Vagina (tissue), 2 donors: Measurements from ENCODE around the gene INTS1. TPM values are rescaled to one million over a fixed set of nuclear protein-coding genes. Genes with fewer than 3 reads are reported as not detected.

Experiments used
- DNase-seq, 2 donors: peaks; one replicate each; pipeline ENCODE4 v3.0.0-alpha.2; 2017; ENCODE audit errors: extremely low spot score in 2 of 2
- H3K27ac ChIP-seq: fragments of 200-600 bp; sonication (generic); one replicate; pipeline ENCODE4 v1.5.1; 2019
- H3K27me3 ChIP-seq: fragments of 200-600 bp; sonication (generic); one replicate; pipeline ENCODE4 v1.5.1; 2019
- H3K36me3 ChIP-seq, 2 donors: fragments of 200-600 bp; sonication (generic); one replicate each; pipeline ENCODE4 v1.5.1; 2017 to 2019
- H3K4me1 ChIP-seq: fragments of 200-600 bp; sonication (generic); one replicate; pipeline ENCODE4 v1.5.1; 2019
- H3K4me3 ChIP-seq, 2 donors: fragments of 200-600 bp; sonication (generic); 1 replicate in 1 of 2; 2 replicates in 1 of 2; pipeline ENCODE4 v1.5.1; 2016 to 2019
- H3K9me3 ChIP-seq: fragments of 200-600 bp; sonication (generic); one replicate; pipeline ENCODE4 v1.5.1; 2019
- CTCF ChIP-seq, 3 experiments: fragments of 450-650 bp in 2 of 3; fragments of 200-600 bp in 1 of 3; sonication (generic) in 1 of 3; IDR thresholded peaks; one replicate each; pipeline ENCODE4 v1.5.1; 2017 to 2019; ENCODE audit warnings: antibody characterized with exemption in 3 of 3, mild to moderate bottlenecking in 2 of 3, moderate library complexity in 2 of 3
- POLR2A ChIP-seq, 2 donors: fragments of 450-650 bp; IDR thresholded peaks; one replicate each; pipeline ENCODE4 v1.6.1; 2017; ENCODE audit warnings: antibody characterized with exemption in 2 of 2, mild to moderate bottlenecking in 2 of 2, moderate library complexity in 2 of 2
- POLR2AphosphoS5 ChIP-seq, 2 donors: sonication (generic); formaldehyde crosslinking; IDR thresholded peaks; one replicate each; pipeline ENCODE4 v1.9.0; 2017; ENCODE audit warnings: antibody characterized with exemption in 2 of 2, mild to moderate bottlenecking in 2 of 2, low read depth in 1 of 2; ENCODE audit not compliant: insufficient read depth in 1 of 2
- intact Hi-C: fragments of 100-400 bp; cut with DNase I; formaldehyde crosslinking; loops from one replicate; pipeline ENCODE4 v1.15.1; 2023
- total RNA-seq: library from RNA; depleted of rRNA; stranded (reverse); fragments of >200 nt; gene quantifications from one replicate; pipeline ENCODE4 v1.2.3, GENCODE V29; 2016

INTS1 gene
- total RNA-seq, 1 donor from 2014 or later: 67.3 TPM

- no peaks in the 10 kb centered on the region for H3K27me3 ChIP-seq
- intact Hi-C loops: no loop called here
- no peak overlapping the region for H3K27ac ChIP-seq
- no peak for DNase-seq
- no peak overlapping the region for H3K4me3 ChIP-seq
- no peaks in the 10 kb centered on the region for H3K9me3 ChIP-seq
- H3K4me1 ChIP-seq: peaks cover 3% of the 10 kb centered on the region
- TF ChIP-seq POLR2AphosphoS5 (IDR thresholded peaks at IDR 0.05; ENCODE audit: insufficient read depth in 1 of 2, low read depth in 1 of 2): no peak
- TF ChIP-seq POLR2A (IDR thresholded peaks at IDR 0.05): no peak
- no peak for TF ChIP-seq CTCF (IDR thresholded peaks at IDR 0.05)
- no peaks in the 10 kb centered on the region for H3K36me3 ChIP-seq
Measured at GRCh38 chr7:1550005-1550845, 46.0 kb upstream of the INTS1 start.

- no peak for TF ChIP-seq POLR2AphosphoS5 (IDR thresholded peaks at IDR 0.05; ENCODE audit: insufficient read depth in 1 of 2, low read depth in 1 of 2)
- TF ChIP-seq POLR2A (IDR thresholded peaks at IDR 0.05): no peak
- Histone ChIP-seq H3K4me1 (no peaks in the 10 kb centered on the region), H3K36me3 (no peaks in the 10 kb centered on the region), H3K9me3 (no peaks in the 10 kb centered on the region), H3K27ac (no peak overlapping the region), H3K4me3 (no peak overlapping the region), H3K27me3 (no peaks in the 10 kb centered on the region)
- intact Hi-C loops: no loop called here
- DNase-seq: no peak
Measured at GRCh38 chr7:1549357-1550004, 45.3 kb upstream of the INTS1 start.

GRCh38 chr7:1548944-1549343, 44.8 kb upstream of the INTS1 start:
- Histone ChIP-seq H3K36me3 (no peaks in the 10 kb centered on the region), H3K27ac (no peak overlapping the region), H3K4me3 (no peak overlapping the region), H3K9me3 (no peaks in the 10 kb centered on the region), H3K4me1 (no peaks in the 10 kb centered on the region), H3K27me3 (no peaks in the 10 kb centered on the region)
- intact Hi-C loops: no loop called here
- TF ChIP-seq CTCF (IDR thresholded peaks at IDR 0.05) (no peak), POLR2A (IDR thresholded peaks at IDR 0.05) (no peak), POLR2AphosphoS5 (IDR thresholded peaks at IDR 0.05; ENCODE audit: insufficient read depth in 1 of 2, low read depth in 1 of 2) (no peak)
- no peak for DNase-seq

GRCh38 chr7:1548438-1548831, 44.2 kb upstream of the INTS1 start:
- TF ChIP-seq POLR2A (IDR thresholded peaks at IDR 0.05) (no peak), CTCF (IDR thresholded peaks at IDR 0.05) (no peak), POLR2AphosphoS5 (IDR thresholded peaks at IDR 0.05; ENCODE audit: insufficient read depth in 1 of 2, low read depth in 1 of 2) (no peak)
- Histone ChIP-seq H3K27me3 (no peaks in the 10 kb centered on the region), H3K9me3 (no peaks in the 10 kb centered on the region), H3K36me3 (no peaks in the 10 kb centered on the region), H3K4me1 (no peaks in the 10 kb centered on the region), H3K4me3 (no peak overlapping the region), H3K27ac (no peak overlapping the region)
- intact Hi-C loops: no loop called here
- no peak for DNase-seq

- no peak for DNase-seq
- intact Hi-C loops: no loop called here
- Histone ChIP-seq H3K4me1 (no peaks in the 10 kb centered on the region), H3K36me3 (no peaks in the 10 kb centered on the region), H3K27me3 (no peaks in the 10 kb centered on the region), H3K9me3 (no peaks in the 10 kb centered on the region), H3K27ac (no peak overlapping the region), H3K4me3 (no peak overlapping the region)
- no peak for TF ChIP-seq CTCF (IDR thresholded peaks at IDR 0.05)
Measured at GRCh38 chr7:1547777-1548437, 43.7 kb upstream of the INTS1 start.
